Measurements from ENCODE around the gene IZUMO1R. TPM values are rescaled to one million over a fixed set of nuclear protein-coding genes. Genes with fewer than 3 reads are reported as not detected.

Gene IZUMO1R
- total and polyA plus RNA-seq, 2 donors (not counting 3 experiments of a cell fraction or from before 2014, with no cell fraction given) = not detected

- FAIRE-seq (no peak), DNase-seq (ENCODE audit: low read depth, low spot score) (no peak)
- Histone ChIP-seq H3K4me3 (replicated peaks in 1 of 3; ENCODE audit: insufficient read depth in 1 of 3, low read depth in 1 of 3, low read length in 3 of 3) (no peak overlapping the region), H3K27ac (ENCODE audit: insufficient read depth, low read depth, low read length) (no peak overlapping the region), H3K9ac (replicated peaks; ENCODE audit: extremely low read depth, insufficient read depth, low read length) (no peak overlapping the region), H2AFZ (ENCODE audit: low read depth, low read length) (no peak overlapping the region), H3K9me3 (replicated peaks; ENCODE audit: control insufficient read depth, insufficient read depth, low read length) (no peaks in the 10 kb centered on the region), H3K9me1 (replicated peaks; ENCODE audit: control insufficient read depth, extremely low read depth, insufficient read depth, low read length) (no peaks in the 10 kb centered on the region), H3K4me2 (ENCODE audit: insufficient read depth, low read length) (no peak overlapping the region), H3K27me3 (ENCODE audit: control insufficient read depth in 2 of 2, insufficient read depth in 2 of 2, low read length in 2 of 2) (no peaks in the 10 kb centered on the region), H3K36me3 (ENCODE audit: control insufficient read depth in 2 of 2, extremely low read depth in 1 of 2, insufficient read depth in 2 of 2, low read length in 2 of 2) (no peaks in the 10 kb centered on the region), H3K79me2 (ENCODE audit: control insufficient read depth, insufficient read depth, low read length) (no peaks in the 10 kb centered on the region), H4K20me1 (replicated peaks; ENCODE audit: control insufficient read depth, extremely low read depth, insufficient read depth, low read length) (no peaks in the 10 kb centered on the region), H3K4me1 (ENCODE audit: control insufficient read depth, extremely low read depth, insufficient read depth, low read length) (no peaks in the 10 kb centered on the region)
- ChIA-PET POLR2A (no interaction called here), CTCF (no interaction called here)
- intact Hi-C loops (cut with micrococcal nuclease) (no loop called here), dilution Hi-C loops (cut with MboI; ENCODE audit: extremely low pct_ligation_motif_present, low sequenced_read_pairs) (no loop called here)
- TF ChIP-seq CTCF (IDR thresholded peaks at IDR 0.05; ENCODE audit: extremely low read depth in 1 of 2, insufficient read depth in 1 of 2, low read depth in 1 of 2, low read length in 2 of 2) = no peak
- TF ChIP-seq GATA2 (IDR thresholded peaks at IDR 0.05; ENCODE audit: insufficient read depth, insufficient read length, low read depth, low read length) = no peak
- TF ChIP-seq MAX (IDR thresholded peaks at IDR 0.05; ENCODE audit: insufficient read depth, insufficient read length) = no peak
- no peak for TF ChIP-seq POLR2A (IDR thresholded peaks at IDR 0.05; ENCODE audit: low read depth, low read length)
- TF ChIP-seq JUN (IDR thresholded peaks at IDR 0.05; ENCODE audit: borderline replicate concordance, insufficient read depth, insufficient read length, low read depth) = no peak
- no peak for TF ChIP-seq POLR2AphosphoS5 (IDR thresholded peaks at IDR 0.05; ENCODE audit: insufficient read depth, low read depth, low read length)
- TF ChIP-seq MYC (IDR thresholded peaks at IDR 0.05; ENCODE audit: low read depth, low read length) = no peak
- TF ChIP-seq FOS (IDR thresholded peaks at IDR 0.05; ENCODE audit: borderline replicate concordance, insufficient read depth, low read length) = no peak
- no peak for TF ChIP-seq EZH2 (IDR thresholded peaks at IDR 0.05; ENCODE audit: borderline replicate concordance, low read depth, low read length, severe bottlenecking)
- no TSS peak for BruUV-seq (replicated peaks)
Measured at GRCh38 chr11:94315664-94316063, 11.3 kb downstream of the IZUMO1R start.

All from endothelial cell of umbilical vein (primary cell).